GM18520 (cell line): ENCODE results near the gene NAV2.

ENCODE experiments used
- ATAC-seq: cut with Tn5 transposase; IDR thresholded peaks from one replicate; pipeline ENCODE4 v1.9.1; 2021; ENCODE audit not compliant: unreplicated experiment

Gene NAV2

GRCh38 chr11:20161923-20162744, 449.5 kb downstream of the NAV2 start:
- no peak for ATAC-seq

GRCh38 chr11:20162824-20163782, 450.5 kb downstream of the NAV2 start:
- ATAC-seq: no peak

- ATAC-seq: no peak
Observed at GRCh38 chr11:20163783-20164481, 451.3 kb downstream of the NAV2 start.
